DLD1 (cell line): ENCODE results near the gene PPP1R15A.
"Not testable (repeated sequence)": the region's sequence is repeated elsewhere in the genome, so short reads cannot be mapped to it uniquely, and the experiment has no call there.

ENCODE experiments used
- in situ Hi-C: cut with HindIII; loops from 2 replicates; pipeline ENCODE4 v1.10.0; 2017; ENCODE audit warnings: low sequenced_read_pairs

PPP1R15A gene

DNA sequence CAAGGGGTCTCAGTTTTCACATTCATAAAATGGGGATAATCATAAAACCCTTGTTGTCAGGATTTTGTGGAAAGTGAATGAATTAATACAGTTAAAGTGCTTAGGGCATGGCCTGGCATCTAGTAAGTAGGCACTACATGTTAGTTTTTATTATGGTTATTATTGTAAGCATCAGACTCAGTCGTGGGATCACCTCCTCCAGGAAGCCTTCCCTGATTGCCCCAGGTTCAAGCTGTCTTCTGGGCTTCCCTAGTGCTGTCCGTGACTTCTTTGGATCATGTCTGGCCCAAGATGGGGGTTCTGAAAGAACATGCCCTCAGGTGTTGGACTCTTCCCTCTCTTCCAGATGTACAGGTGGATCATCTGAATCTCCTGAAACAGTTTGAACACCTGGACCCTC lies 38.6 kb downstream of the PPP1R15A start:
- in situ Hi-C loops, result no loop called here

DNA sequence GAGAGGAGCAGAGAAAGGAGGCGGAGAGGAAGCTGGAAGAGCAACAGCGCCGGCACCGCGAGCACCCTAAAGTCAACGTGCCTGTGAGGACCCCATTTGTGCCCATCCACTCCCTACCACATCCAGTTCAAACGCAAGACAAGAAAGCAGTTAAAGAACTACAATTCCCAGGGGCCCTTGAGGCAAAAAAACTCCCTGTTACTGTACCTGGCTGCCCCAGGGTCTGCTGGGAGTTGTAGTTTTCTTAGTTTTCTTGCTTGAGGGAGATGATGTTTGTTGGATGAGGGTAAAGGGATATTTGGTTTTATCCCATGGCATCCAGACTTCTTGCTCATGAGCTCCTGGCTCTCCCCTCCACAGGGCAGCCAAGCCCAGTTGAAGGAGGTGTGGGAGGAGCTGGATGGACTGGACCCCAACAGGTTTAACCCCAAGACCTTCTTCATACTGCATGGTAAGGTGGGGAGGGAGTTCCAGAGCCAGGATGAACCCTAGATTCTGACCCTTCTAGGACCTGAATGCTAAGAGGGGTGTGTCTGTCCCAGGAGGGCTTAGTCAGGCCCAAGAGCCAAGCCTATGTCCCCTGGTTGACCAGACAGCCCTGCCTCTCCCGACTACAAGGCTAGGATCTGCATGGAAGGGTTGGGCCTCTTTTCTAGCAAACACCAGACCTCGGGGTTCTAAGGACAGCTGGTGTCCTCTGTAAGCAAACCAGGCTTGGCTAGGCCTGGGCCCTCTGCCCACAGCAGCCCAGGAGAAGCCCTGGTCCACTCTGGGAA lies 41.1 kb downstream of the PPP1R15A start:
- in situ Hi-C loops, result no loop called here

DNA sequence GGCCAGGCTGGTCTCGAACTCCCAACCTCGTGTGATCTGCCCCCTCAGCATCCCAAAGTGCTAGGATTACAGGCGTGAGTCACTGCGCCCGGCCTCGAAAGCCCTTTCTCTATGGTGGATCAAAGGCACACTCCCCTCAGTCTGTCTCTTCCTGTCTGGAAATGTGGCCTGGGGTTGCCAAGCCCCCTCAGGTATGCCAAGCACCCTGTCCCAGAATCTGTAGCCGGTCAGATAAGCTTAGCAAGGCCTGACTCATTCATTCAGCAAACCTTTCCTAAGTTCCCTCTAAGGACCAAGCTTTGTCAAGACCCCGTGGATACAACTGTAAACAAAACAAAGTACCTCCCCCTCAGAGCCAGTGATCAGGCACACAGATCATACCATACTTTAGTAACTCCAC lies 42.0 kb downstream of the PPP1R15A start:
- in situ Hi-C loops, result no loop called here

DNA sequence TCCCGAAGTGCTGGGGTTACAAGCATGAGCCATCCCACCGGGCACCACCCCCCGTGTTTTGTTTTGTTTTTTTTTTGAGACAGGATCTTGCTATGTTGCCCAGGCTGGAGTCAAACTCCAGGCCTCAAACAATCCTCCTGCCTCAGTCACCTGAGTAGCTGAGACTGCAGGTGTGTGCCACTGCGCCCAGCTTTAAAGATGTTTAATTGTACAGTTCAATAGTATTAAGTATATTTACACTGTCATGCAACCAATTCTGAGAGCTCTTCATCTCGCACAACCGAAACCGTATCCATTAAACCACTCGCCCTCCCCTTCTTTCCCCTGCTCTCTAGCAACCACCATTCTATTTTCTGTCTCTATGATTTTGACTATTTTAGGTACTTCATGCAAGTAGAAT lies 43.5 kb downstream of the PPP1R15A start:
- in situ Hi-C loops, result no loop called here

DNA sequence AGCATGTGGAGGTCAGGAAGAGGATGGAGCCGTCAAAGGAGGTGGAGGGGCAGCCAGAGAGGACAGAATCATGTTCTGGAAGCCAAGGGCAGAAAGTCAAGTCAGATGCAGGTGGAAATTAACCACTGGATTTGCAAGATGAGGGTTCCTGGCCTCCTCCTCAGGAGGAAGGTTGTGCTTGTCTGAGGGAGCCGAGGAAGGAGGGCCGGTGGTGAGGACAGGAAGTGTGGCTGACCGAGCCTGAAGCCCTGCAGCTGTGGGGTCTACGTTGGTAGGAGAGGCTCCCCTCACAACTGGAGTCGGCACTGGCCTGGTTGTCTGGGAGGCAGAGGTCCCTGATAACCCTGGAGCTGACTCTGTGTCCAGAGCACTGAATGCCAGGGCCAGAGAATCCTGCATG lies 45.9 kb downstream of the PPP1R15A start:
- in situ Hi-C loops, result no loop called here

DNA sequence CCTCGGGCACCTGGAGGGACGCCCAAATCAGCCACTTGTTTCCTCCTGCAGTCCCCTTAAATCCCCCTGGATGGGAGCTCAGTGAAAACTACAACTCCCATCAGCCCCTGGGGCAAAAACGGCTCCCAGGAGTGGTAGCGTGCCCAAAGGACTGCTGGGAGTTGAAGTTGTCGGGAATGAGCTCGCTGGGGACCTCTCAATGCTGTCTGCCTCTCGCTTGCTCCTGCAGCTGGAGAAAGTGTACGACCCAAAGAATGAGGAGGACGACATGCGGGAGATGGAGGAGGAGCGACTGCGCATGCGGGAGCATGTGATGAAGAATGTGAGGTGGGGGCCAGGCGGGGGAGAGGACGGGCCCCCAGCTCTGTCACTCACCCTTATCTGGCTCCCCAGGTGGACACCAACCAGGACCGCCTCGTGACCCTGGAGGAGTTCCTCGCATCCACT lies 46.6 kb downstream of the PPP1R15A start:
- in situ Hi-C loops, result no loop called here

DNA sequence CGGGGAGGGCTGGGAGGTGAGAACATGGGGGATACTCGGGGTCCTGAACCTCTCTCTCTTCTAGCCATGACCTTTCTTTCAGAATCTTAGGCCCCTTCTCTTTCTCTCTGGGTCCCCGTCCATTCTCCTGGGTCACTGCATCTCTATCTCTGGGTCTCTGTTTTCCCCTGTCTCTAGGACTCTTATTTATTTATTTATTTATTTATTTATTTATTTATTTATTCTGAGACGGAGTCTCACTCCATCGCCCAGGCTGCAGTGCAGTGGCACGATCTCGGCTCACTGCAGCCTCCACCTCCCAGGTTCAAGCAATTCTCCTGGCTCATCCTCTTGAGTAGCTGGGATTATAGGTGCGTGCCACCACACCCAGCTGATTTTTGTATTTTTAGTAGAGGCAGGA lies 47.0 kb downstream of the PPP1R15A start:
- in situ Hi-C loops, result not testable (repeated sequence)

DNA sequence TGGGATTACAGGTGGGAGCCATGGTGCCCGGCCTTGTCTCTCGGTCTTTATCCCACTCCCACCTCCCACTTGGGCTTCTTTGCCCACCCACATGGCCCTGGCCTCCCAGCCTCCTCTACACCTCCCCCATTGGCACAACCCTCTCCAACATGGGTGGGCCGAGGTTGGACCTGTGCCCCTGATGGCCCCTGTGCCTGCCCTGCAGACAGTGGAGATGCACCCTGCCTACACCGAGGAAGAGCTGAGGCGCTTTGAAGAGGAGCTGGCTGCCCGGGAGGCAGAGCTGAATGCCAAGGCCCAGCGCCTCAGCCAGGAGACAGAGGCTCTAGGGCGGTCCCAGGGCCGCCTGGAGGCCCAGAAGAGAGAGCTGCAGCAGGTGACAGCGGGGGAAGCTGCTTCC lies 48.7 kb downstream of the PPP1R15A start:
- in situ Hi-C loops, result no loop called here

DNA sequence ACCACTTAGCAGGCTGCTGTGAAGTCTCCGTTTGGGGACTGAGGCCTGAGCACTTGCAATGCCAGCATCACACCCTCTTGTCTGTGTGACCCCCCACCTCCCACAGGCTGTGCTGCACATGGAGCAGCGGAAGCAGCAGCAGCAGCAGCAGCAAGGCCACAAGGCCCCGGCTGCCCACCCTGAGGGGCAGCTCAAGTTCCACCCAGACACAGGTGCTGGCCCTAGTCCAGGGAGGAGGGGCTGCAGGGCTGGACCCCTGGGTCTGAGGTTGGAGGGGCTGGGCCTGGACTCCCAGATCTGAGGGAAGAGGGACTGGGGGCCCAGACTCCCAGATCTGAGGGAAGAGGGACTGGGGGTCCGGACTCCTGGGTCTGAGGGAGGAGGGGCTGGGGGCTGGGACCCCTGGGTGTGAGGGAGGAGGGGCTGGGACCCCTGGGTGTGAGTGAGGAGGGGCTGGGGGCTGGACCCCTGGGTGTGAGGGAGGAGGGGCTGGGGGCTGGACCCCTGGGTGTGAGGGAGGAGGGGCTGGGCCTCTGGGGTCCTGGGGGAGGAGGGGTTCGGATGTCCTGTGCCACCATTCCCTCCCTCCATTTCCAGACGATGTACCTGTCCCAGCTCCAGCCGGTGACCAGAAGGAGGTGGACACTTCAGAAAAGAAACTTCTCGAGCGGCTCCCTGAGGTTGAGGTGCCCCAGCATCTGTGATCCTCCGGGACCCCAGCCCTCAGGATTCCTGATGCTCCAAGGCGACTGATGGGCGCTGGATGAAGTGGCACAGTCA lies 49.7 kb downstream of the PPP1R15A start:
- in situ Hi-C loops, result no loop called here

DNA sequence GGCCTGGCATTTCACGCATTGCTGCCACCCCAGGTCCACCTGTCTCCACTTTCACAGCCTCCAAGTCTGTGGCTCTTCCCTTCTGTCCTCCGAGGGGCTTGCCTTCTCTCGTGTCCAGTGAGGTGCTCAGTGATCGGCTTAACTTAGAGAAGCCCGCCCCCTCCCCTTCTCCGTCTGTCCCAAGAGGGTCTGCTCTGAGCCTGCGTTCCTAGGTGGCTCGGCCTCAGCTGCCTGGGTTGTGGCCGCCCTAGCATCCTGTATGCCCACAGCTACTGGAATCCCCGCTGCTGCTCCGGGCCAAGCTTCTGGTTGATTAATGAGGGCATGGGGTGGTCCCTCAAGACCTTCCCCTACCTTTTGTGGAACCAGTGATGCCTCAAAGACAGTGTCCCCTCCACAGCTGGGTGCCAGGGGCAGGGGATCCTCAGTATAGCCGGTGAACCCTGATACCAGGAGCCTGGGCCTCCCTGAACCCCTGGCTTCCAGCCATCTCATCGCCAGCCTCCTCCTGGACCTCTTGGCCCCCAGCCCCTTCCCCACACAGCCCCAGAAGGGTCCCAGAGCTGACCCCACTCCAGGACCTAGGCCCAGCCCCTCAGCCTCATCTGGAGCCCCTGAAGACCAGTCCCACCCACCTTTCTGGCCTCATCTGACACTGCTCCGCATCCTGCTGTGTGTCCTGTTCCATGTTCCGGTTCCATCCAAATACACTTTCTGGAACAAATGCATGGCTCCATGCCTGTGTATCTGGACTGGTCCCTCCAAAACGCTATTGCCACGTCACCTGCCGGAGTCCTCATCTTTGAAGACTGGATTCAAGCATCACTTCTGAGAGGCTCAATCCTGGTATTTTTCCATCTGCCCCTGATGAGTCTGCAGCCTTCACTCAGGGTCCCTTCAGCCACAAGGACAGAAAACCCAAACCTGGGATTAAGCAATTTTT lies 50.6 kb downstream of the PPP1R15A start:
- in situ Hi-C loops, result no loop called here

DNA sequence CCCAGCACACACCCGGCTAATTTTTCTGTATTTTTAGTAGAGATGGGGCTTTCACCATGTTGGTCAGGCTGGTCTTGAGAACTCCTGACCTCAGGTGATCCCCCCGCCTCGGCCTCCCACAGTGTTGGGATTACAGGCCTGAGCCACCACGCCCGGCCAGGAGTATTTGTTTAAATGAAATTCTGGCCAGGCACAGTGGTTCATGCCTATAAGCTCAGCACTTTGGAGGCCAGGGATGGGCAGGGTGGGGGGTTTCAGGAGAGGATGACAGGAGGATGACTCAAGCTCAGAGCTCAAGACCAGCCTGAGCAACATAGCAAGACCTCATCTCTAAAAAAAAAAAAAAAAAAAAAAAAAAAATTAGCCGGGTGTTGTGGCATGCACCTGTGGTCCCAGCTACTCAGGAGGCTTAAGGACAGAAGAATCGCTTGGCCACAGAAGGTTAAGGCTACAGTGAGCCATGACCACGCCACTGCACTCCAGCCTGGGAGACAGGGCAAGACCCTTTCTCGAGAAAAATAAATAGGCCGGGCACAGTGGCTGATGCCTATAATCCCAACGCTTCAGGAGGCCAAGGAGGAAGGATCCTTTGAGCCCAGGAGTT lies 53.1 kb downstream of the PPP1R15A start:
- in situ Hi-C loops, result no loop called here
